GF-D8 (cell line): ENCODE results near the gene ATP1B1.
"Not testable (repeated sequence)": the region's sequence is repeated elsewhere in the genome, so short reads cannot be mapped to it uniquely, and the experiment has no call there.

ENCODE experiments used
- DNase-seq: peaks from one replicate; lab custom pipeline; 2025; lab: John Stamatoyannopoulos, UW

Gene ATP1B1

DNA sequence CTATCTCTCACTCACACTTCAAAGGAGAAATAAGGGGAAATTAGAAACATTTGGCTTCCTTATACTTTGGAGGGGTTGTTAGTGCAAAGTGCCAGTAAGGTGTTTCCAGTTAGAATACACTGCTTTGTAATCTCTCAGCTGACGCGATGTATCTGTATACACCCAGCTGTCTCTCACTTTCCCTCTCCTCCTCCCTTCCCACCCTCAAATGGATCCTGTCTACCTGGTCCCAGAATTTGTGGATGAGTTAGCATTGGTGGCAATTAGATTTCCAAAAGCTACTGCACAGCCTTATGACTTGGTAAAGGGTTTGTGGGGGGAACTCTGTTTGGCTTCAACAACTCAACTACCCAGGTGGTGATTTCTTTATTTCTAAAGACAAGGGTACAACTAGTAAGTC lies 10.5 kb downstream of the ATP1B1 start:
- DNase-seq, result no peak

- no peak for DNase-seq
These were observed 11.1 kb downstream of the ATP1B1 start for GRCh38 chr1:169117599-169117998.

DNA sequence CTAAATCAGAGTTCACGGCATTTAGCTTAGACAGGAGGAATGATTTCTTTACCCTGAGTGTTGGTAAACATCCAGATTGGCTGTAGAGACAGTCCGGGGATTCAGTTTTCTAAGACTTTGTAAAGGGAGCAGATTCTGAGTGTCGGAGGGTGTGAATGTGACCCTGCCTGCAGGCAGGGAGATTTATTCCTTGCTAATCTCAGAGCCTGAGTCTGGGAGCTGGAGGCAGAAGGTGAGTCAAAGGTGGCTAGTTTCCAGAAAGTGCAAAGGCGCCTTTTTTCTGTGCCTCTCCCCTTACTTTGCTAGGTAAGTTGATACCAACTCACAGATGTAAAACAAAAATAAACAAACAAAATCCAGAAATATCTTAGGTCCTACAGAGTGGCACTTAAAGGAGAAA lies 11.7 kb downstream of the ATP1B1 start:
- DNase-seq, result no peak

DNA sequence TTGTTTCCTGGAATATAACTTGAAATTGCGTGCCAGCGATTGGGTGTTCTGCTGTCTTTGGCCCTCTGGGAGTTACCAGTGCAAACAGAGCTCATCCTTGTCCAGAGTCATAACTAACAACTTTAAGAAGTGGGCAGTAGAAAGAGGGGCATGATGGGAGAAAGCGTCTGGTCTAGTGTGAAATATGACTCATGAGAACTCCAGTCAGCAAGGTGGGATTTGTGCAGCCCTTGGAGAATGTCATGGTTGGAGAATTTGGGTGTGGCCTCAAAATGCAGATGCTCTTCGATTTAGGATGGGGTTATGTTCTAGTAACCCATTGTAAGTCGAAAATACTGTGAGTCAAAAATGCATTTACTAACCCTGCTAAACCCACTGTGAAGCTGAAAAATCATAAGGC lies 12.9 kb downstream of the ATP1B1 start:
- no peak for DNase-seq

GRCh38 chr1:169120066-169120465 lies 13.6 kb downstream of the ATP1B1 start:
- DNase-seq, result no peak

GRCh38 chr1:169121146-169121923 lies 14.8 kb downstream of the ATP1B1 start:
- DNase-seq, result no peak

GRCh38 chr1:169122976-169123375 lies 16.5 kb downstream of the ATP1B1 start:
- no peak for DNase-seq

DNA sequence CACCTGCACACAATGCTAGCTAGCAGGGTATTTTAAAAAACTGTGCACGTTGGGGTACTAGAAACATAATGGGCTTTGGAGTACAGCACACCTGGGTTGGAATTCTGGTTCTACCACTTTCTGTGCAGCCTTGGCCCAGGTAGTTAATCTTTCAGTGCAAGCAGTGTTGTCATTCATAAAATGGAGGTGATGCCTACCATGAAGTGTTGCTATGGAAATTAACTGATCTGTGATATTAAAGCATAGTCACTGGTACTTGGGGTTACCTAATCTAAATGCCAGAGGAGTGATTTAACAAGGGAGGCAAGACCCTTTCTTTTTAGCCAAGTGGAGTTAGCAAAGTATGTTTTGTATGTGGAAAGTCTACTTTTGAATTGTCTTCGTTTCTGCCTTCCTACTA lies 18.0 kb downstream of the ATP1B1 start:
- no peak for DNase-seq

DNA sequence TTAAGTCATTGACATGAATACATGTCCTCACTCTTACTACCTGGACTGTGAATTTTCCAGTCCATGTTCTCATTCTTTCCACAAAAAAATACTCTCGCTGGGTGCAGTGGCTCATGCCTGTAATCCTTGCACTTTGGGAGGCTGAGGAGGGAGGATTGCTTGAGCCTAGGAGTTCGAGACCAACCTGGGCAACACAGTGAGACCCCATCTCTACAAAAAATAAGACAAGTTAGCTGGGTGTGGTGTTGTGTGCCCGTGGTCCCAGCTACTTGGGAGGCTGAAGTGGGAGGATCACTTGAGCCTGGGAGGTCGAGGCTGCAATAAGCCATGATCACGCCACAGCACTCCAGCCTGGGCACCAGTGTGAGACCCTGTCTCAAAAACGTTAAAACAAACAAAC lies 19.1 kb downstream of the ATP1B1 start:
- not testable (repeated sequence) for DNase-seq

GRCh38 chr1:169126335-169126734 lies 19.8 kb downstream of the ATP1B1 start:
- DNase-seq, result no peak

- no peak for DNase-seq
These were observed 20.8 kb downstream of the ATP1B1 start for GRCh38 chr1:169127305-169127704.

DNA sequence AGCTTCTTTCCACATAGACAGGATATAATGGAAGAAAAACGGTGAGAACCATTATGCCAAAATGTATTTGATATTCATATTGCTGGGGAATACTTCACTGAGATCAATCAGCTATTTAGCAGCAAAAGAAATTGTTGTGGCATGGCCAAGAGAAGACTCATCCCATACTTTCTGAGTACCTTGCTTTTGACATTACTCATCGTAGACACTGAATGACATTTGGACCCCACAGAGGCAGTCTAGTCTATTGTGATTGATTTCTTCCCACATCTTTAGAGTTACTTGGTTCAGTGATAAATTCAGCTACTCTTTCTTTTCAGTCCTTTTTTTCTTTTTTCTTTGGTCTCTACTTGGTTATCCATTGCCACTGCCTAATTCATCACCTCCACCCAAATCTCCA lies 22.1 kb downstream of the ATP1B1 start:
- DNase-seq, result no peak

DNA sequence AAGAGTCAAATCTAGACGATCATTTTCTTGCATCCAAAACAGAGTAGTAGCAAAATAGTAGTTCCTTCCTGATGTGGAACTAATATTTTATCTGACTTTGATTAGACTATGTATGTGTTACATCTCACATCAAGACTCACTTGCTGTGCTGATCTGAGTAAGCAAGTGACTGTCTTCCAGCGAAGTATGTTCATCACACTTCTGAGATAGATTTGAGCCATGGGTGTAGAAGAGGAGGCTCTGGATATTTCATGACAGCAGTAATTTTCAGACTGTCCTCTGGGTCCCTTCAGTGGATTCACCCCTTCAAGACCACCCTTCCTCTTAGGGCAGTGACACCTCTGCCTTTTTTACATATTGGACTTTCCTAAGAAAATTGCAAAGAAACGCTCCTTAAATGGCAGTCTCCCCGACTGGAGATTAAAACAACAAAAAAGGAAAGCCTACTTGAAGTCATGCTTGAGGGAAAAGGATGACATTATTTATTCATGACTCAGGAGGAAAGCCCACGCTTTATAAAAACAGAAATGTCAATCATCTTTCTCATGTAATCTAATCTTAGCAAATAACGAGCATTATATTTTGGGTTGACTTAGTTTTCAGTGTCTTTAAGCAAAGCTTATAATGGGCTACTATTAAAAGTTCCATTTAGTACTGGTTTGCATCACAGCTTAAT lies 22.8 kb downstream of the ATP1B1 start:
- DNase-seq, result no peak

GRCh38 chr1:169130683-169131082 lies 24.2 kb downstream of the ATP1B1 start:
- DNase-seq, result no peak

DNA sequence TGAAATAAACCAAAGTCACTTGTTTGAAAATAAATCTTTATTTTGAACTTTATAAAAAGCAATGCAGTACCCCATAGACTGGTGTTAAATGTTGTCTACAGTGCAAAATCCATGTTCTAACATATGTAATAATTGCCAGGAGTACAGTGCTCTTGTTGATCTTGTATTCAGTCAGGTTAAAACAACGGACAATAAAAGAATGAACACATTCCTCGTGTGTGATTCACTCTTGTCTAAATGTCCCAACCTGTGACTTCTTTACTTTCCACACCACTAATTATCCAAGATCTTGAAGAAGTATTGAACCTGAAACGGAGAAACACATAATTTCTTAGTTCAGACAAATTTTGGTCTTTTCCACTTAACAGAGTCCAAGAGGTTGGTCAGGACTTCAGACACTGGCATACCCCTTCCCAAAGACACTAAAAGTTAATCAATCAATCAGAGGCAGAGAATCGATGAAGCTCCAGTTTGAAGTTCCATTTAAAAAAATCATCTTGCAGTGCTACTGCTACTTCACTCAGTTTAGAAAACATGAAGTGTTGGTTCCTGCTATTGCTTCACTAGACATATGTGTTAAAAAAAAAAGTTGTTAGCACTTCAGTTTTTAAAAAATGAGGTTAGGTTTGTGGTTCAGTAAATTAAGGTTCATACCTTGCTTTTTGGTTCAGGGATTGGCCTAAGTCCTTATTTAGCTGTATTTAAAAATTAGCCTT lies 26.2 kb downstream of the ATP1B1 start:
- no peak for DNase-seq

DNA sequence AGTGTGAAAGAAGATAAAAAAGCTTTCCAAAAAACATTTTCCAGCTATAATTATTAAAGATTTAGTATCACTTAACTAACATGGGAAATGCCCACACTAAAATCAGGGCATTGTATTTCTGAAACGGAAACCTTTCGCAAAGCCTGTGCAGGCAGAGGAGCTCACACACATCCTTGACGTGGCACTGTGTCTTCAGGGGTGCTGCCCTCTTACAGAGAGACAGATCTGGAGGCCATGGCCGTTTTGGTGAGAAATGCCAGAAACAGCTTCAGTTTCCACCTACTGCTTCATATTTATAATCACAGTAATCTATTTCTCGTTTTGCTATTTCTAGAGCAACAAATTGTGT lies 26.7 kb downstream of the ATP1B1 start:
- no peak for DNase-seq

DNA sequence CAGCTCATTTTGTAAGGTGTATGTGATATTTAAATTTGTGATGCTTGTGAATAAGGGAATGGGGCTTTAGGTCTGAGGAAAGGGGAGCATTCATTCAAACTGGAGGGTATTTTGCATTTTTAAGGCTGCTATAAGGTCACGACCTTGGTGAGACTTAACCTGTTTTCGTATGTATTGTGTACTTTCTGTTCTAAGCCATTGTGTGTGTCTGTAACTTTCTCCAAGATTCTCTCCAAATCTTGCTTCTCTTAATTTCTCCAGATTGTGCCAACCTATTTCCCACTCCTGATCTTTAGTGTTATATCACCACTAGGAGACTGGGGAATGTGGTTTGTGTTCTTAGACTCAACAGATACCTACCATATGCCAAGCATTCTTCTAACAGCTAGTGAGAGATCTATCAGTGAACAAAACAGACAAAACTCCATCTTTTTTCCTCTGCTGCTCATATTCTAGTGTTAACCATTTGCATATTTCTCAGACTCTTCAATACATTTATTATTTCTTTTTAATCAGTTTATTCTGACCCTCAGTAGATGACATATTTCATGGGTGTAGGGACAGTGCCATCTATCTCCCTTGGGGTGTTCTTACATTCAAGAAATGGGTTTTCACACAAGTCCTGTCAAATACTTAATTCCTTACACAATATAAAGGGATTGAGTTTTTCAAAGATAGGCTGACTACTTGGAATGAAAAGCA lies 27.5 kb downstream of the ATP1B1 start:
- DNase-seq, result no peak

GRCh38 chr1:169137357-169137756 lies 30.9 kb downstream of the ATP1B1 start:
- DNase-seq, result no peak

- no peak for DNase-seq
These were observed 32.6 kb downstream of the ATP1B1 start for GRCh38 chr1:169138866-169139670.

GRCh38 chr1:169141356-169141755 lies 34.9 kb downstream of the ATP1B1 start:
- DNase-seq, result no peak

- no peak for DNase-seq
These were observed 35.6 kb downstream of the ATP1B1 start for GRCh38 chr1:169142129-169142528.

DNA sequence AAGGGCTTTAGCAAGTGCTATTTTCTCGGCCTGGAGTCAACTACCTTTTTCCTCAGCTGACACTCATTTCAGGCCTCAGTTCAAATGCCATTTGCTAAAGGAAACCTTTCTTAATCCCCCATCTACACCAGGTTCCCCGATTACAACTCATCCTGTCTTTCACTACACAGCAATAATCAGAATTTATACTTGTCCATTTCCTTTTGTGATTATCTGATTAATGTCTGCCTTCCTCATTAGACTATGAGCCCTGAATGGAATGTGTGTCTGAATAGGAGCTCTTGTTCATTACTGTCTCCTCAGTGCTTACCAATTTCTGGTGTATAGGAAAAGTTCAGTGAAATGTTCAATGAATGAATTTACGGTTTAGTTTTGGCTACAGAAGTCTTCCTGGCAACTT lies 36.9 kb downstream of the ATP1B1 start:
- DNase-seq, result no peak
